ENCODE measurements around the gene PGBD4.
"Not testable (repeated sequence)": the region's sequence is repeated elsewhere in the genome, so short reads cannot be mapped to it uniquely, and the experiment has no call there.

Gene PGBD4

GRCh38 chr15:34111488-34111887, 9.6 kb downstream of the PGBD4 start:
- no peak for FAIRE-seq
- DNase-seq (ENCODE audit: insufficient read length, low spot score) = no peak

DNA sequence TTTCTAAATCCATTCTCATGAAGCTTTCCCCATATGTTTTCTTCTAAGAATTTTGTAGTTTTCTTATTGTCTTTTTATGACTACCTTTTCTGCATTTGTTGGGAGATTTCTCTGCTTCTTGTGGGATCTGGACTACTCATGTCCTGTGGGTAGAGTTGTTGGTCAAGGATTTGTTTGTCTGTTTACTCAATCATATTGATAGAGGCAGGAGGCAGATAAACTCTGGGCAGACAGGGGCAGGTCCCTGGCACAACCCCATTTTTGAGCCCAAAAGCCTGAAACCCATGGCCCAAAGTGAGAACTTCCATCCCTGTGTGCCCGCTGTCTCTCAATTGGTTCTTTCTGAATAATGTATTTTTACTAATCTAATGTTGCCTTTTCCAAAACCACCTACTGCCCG, 12.3 kb downstream of the PGBD4 start:
- DNase-seq (ENCODE audit: insufficient read length, low spot score) = no peak
- no peak for FAIRE-seq

- FAIRE-seq (no peak), DNase-seq (ENCODE audit: insufficient read length, low spot score) (no peak)
Measured at GRCh38 chr15:34114739-34115138, 12.9 kb downstream of the PGBD4 start.

- peak; percentile 3 for DNase-seq (ENCODE audit: insufficient read length, low spot score)
- FAIRE-seq = no peak
Measured at GRCh38 chr15:34116620-34117019, 14.7 kb downstream of the PGBD4 start.

DNA sequence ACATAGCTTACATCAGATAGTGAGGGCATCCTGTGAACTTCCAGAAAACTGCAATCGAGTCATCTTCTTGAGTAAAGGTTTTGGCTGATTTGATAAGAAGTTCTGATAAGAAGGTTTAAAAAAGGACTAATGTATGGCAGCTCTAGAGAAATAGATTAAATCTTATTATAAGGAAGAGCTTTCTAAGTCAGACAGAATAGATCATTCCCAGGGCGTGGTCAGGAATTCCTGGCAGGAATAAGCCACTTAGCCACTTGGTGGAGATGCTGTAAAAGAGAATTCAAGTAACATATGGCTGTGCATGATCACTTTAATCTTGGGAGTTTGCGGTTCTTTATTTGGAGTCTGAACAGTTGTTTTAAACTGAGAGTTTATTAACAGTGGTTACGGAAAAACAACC, 17.4 kb downstream of the PGBD4 start:
- DNase-seq (ENCODE audit: insufficient read length, low spot score) (peak; percentile 24), FAIRE-seq (no peak)

DNA sequence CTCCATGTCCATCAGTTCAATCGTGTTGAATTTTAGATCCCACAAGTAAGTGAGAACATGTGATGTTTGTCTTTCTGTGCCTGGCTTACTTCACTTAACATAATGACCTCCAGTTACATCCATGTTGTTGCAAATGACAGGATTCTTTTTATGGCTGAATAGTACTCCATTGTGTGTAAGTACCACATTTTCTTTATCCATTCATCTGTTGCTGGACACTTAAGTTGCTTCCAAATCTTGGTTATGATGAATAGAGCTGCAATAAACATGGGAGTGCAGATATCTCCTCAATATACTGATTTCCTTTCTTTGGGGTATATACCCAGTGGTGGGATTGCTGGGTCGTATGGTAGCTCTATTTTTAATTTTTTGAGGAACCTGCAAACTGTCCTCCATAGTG, 18.5 kb downstream of the PGBD4 start:
- DNase-seq (ENCODE audit: insufficient read length, low spot score); FAIRE-seq: not testable (repeated sequence)

DNA sequence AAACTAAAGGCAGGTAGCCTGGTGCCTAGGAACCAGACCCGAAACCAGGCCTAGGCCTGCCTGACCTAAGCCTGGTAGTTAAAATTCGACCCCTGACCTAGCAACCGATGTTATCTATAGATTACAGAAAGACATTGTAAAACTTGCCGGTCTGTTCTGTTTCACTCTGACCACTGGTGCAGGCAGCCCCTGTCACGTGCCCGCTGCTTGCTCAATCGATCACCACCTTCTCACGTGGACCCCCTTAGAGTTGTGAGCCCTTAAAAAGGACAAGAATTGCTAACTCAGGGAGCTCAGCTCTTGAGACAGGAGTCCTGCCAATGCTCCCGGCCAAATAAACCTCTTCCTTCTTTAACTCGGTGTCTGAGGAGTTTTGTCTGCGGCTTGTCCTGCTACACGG, 19.9 kb downstream of the PGBD4 start:
- not testable (repeated sequence) for DNase-seq (ENCODE audit: insufficient read length, low spot score); FAIRE-seq

GRCh38 chr15:34122771-34123183, 20.9 kb downstream of the PGBD4 start:
- FAIRE-seq (no peak), DNase-seq (ENCODE audit: insufficient read length, low spot score) (peak; percentile 59)

DNA sequence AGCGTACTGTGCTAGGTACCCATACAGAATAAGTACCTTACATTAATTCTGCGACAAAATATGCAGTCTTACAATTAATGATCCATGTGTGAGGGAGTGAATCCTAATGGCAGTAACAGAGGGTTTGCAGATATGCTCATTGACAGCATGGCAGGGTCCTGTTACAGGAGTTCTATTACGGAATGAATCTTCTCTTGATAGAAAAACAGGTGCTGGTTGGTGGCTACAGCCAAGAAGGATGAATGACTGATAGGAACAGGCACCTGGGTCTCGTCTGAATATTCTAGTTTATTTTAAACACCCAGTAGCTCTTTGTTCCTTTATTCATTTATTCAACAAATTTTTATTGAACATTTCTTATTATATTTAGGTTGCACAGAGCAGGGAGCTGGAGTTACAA, 22.8 kb downstream of the PGBD4 start:
- FAIRE-seq = no peak
- DNase-seq (ENCODE audit: insufficient read length, low spot score) = no peak

DNA sequence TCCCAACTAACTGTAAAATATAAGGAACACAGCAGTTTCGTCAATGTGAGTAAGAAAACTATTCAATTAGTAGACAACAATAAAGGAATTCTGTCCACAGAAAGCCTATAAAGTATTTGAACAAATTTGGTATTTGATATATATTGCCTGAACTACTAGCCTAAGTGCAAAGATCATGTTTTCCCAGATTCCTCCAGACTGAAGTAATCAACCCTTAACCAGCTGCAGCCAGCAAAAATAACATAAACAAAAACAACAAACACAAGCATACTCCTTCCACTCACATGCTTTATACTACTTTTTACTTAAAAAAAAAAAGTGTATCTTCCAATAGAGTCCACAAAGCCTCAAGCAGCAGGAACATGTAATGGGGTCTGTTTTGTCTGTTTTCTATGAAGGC, 24.1 kb downstream of the PGBD4 start:
- FAIRE-seq (no peak), DNase-seq (ENCODE audit: insufficient read length, low spot score) (no peak)

GRCh38 chr15:34126522-34126921, 24.6 kb downstream of the PGBD4 start:
- DNase-seq (ENCODE audit: insufficient read length, low spot score) = no peak
- FAIRE-seq = no peak

DNA sequence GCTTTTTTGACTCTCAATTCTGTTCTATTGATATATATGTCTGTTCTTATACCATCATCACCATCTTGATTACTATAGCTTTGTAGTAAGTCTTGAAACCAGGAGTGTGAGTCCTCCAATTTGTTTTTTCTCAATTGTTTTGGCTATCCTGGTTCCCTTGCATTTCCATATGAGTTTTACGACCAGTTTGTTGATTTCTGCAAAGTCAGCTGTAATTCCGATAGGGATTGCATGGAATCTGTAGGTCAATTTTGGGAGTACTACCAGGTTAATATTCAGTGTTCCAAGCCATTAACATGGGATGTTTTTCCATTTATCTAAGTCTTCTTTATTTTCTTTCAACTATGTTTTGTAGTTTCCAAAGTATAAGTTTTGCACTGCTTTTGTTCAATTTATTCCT, 27.0 kb downstream of the PGBD4 start:
- FAIRE-seq (no peak), DNase-seq (ENCODE audit: insufficient read length, low spot score) (no peak)

GRCh38 chr15:34132881-34133280, 31.0 kb downstream of the PGBD4 start:
- DNase-seq (ENCODE audit: insufficient read length, low spot score) (no peak), FAIRE-seq (no peak)

DNA sequence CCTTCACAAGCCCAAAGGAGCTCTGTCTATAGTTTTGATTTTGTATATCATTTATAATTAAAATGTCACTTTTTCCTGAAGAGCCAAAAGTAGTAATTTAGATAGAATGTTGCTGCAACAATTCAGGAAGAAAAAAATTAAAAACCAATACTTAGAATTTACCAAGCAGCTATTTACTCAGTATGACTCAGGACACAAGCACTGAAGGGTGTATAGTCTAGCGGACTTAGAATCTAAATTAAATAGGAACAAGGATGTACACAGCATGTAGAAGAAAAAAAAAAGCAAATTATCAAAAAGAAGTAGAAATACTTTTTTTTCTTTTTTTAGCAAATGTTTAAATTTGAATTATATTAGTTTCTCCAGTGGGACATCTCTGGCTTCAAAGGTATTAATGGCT, 31.6 kb downstream of the PGBD4 start:
- DNase-seq (ENCODE audit: insufficient read length, low spot score) (no peak), FAIRE-seq (no peak)

DNA sequence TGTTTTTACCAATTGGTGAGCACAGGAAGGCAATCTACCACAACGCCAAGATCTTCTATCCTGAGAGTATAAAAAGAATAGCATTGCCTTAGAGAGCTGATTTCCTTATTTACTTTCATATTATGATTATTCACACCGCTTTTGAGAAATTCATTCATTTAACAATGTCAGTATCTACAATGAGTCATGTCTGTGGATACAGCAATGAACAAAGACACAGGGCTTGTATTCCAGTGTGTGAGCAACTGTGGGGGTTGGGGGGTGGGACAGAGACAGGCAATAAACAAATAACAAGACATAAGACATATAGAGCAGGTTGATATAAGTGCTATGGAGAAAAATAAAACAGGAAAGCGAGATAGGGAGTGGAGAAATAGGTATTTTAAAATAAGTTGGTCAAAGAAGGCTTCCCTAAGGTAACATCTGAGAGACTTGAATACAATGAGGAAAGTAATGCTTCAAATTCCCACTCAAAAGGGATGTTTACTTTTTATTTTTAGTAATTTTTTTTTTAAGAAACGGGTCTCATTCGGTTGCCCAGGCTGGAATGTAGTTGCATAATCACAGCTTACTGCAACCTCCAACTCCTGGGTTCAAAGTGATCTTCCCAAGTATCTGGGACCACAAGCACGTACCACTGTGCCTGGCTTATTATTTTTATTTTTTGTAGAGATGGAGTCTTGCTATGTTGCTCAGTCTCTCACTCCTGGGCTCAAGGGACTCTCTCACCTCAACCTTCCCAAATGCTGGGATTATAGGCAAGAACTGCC, 45.7 kb downstream of the PGBD4 start:
- DNase-seq (ENCODE audit: insufficient read length, low spot score) (no peak), FAIRE-seq (no peak)

- FAIRE-seq (no peak), DNase-seq (ENCODE audit: insufficient read length, low spot score) (no peak)
Measured at GRCh38 chr15:34154725-34155204, 52.9 kb downstream of the PGBD4 start.

DNA sequence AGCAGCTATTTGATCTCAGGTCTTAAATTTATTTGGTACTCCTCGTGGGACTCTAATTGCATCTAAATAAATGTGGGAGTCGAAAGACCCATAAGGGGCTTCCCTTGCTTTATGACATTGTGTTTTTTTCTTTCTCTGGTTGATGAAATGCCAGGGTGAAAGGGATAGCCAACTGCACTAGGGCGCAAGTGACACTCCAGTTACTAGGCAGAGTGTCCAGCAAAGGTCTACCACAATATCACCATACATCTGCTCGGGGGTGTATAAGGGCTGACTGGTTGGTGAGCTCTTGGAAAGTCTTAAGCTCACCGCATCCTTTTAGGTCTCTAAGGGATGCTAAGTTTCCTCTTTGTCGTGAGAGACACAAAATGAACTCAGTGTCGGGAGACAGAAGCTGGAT, 54.0 kb downstream of the PGBD4 start:
- DNase-seq (ENCODE audit: insufficient read length, low spot score) (no peak), FAIRE-seq (no peak)
